GM12874 (cell line): ENCODE data around the gene SF3B6.

Source experiments
- TF ChIP-seq, protein P1 (sequence below): IDR thresholded peaks from 2 replicates; pipeline ENCODE4 v1.5.1; 2011; ENCODE audit warnings: low read depth, mild to moderate bottlenecking, control low read depth, low read length, moderate library complexity; ENCODE audit not compliant: insufficient read depth

SF3B6 gene

DNA sequence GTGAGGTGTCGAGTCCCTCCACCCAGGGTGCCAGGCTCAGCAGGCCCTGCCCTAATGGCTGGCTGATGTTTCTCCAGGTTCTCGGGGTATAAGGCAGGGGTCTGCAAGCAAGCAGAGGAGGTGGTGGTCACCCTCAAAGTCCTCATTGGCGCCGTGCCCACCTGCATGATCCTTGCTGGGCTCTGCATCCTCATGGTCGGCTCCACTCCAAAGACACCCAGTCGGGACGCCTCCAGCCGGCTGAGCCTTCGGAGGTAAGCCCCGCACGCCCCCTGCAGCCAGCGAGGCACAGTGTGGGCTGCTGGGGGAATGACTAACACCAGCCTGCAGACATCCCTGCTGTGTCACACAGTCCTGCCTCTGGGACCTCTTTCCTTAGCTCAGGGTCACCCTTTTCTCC, 52.1 kb downstream of the SF3B6 start:
- TF ChIP-seq, protein P1, sequence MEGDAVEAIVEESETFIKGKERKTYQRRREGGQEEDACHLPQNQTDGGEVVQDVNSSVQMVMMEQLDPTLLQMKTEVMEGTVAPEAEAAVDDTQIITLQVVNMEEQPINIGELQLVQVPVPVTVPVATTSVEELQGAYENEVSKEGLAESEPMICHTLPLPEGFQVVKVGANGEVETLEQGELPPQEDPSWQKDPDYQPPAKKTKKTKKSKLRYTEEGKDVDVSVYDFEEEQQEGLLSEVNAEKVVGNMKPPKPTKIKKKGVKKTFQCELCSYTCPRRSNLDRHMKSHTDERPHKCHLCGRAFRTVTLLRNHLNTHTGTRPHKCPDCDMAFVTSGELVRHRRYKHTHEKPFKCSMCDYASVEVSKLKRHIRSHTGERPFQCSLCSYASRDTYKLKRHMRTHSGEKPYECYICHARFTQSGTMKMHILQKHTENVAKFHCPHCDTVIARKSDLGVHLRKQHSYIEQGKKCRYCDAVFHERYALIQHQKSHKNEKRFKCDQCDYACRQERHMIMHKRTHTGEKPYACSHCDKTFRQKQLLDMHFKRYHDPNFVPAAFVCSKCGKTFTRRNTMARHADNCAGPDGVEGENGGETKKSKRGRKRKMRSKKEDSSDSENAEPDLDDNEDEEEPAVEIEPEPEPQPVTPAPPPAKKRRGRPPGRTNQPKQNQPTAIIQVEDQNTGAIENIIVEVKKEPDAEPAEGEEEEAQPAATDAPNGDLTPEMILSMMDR: no peak

DNA sequence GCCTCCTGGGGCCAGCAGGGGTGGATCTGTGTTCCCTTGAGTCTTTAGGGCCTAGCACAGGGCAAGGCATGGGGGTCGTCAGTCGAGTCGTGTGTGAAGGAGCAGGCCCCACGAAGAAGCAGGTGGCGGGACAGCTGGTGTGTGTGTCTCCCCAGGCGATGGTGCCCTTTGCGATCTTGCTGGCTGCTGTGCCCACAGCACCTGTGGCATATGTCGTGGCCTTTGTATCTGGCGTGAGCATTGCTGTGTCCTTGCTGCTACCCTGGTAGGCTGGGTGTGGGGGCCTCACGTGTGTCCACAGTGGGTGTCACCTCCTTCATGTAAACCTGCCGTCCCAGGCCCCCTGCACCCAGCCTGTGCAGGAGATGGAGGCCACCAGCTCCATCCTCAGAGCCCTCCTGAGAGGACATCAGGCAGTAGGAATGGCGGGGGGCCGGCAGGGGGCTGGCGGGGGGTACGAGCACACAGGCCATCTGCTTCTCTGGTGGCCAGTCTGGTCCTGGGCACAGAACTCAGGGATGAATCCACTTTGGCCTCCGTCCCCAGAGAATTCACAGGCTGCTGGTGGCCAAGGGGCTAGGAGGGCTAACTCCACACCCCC, 53.1 kb downstream of the SF3B6 start:
- TF ChIP-seq, protein P1: no peak

- TF ChIP-seq, protein P1: no peak
Observed at GRCh38 chr2:24022324-24022974, 53.7 kb downstream of the SF3B6 start.

- TF ChIP-seq, protein P1: peak; percentile 45
Observed at GRCh38 chr2:24021122-24021998, 54.8 kb downstream of the SF3B6 start.

- TF ChIP-seq, protein P1: no peak
Observed at GRCh38 chr2:24020244-24020643, 55.9 kb downstream of the SF3B6 start.

DNA sequence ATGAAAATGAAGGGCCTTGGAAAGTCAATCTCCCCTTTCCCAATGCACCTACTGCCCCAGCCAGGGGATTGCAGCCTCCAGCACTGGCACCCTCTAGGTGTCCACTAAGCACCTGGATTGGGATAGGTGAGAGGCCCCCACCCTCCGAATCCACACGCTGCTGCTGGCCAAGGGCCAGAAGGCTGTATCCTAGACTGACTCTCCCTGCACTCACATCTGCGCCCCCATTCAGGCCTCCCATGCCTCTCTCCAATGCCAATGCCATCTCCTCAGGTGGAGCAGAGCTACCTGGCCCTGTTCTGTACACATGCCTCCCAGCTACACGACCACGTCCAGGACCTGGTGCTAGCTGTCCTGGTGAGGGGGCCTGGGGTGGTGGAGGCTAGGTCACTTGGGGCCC, 56.4 kb downstream of the SF3B6 start:
- TF ChIP-seq, protein P1: no peak

GRCh38 chr2:24018241-24018640, 57.9 kb downstream of the SF3B6 start:
- TF ChIP-seq, protein P1: no peak
